IMR-90 (cell line): ENCODE results near the gene HAUS3. TPM values are rescaled to one million over a fixed set of nuclear protein-coding genes. Genes with fewer than 3 reads are reported as not detected.

ENCODE experiments used
- ATAC-seq: fragments of 200-7000 bp; cut with Tn5 transposase; 2 replicates; pipeline ENCODE4 v1.9.1; 2020; ENCODE audit warnings: low read depth, mild to moderate bottlenecking, moderate library complexity
- BruUV-seq: library from RNA; stranded (reverse); fragments of 400-500 nt; replicated peaks from 2 replicates; lab custom pipeline; 2021; lab: Mats Ljungman, UMichigan
- CTCF ChIA-PET: fragments of 300-600 bp; formaldehyde crosslinking; extraction: SDS; loops from one replicate; lab custom pipeline; 2021; ENCODE audit warnings: antibody characterized with exemption; lab: Yijun Ruan, JAX
- POLR2A ChIA-PET: fragments of 300-600 bp; sonication (Branson Sonifier 250); formaldehyde crosslinking; loops from one replicate; lab custom pipeline; 2022; ENCODE audit warnings: antibody characterized with exemption; ENCODE audit not compliant: unreplicated experiment; lab: Charles Lee
- DNase-seq: peaks from one replicate; pipeline ENCODE4 v3.0.0; 2013
- H2AFZ ChIP-seq: replicated peaks from 2 replicates; pipeline ENCODE3; 2013; ENCODE audit warnings: low read length, mild to moderate bottlenecking; ENCODE audit not compliant: poor library complexity
- H2AK5ac ChIP-seq: 2 replicates; pipeline ENCODE4 v1.6.1; 2013; ENCODE audit warnings: low read depth, low read length, inconsistent platforms
- H2AK9ac ChIP-seq: replicated peaks from 2 replicates; pipeline ENCODE3; 2013; ENCODE audit warnings: mild to moderate bottlenecking, low read depth, low read length, moderate library complexity; ENCODE audit not compliant: poor library complexity
- H2BK120ac ChIP-seq: 2 replicates; pipeline ENCODE4 v1.6.1; 2013; ENCODE audit warnings: low read depth, low read length, inconsistent platforms
- H2BK15ac ChIP-seq: 3 replicates; pipeline ENCODE4 v1.6.1; 2013; ENCODE audit warnings: low read depth, low read length, inconsistent platforms
- H2BK20ac ChIP-seq: 2 replicates; pipeline ENCODE4 v1.6.1; 2013; ENCODE audit warnings: low read depth, mild to moderate bottlenecking, inconsistent platforms, low read length, moderate library complexity
- H2BK5ac ChIP-seq: 2 replicates; pipeline ENCODE4 v1.6.1; 2013; ENCODE audit warnings: mild to moderate bottlenecking, low read depth, low read length, inconsistent platforms; ENCODE audit not compliant: poor library complexity, severe bottlenecking
- H3K14ac ChIP-seq: replicated peaks from 2 replicates; pipeline ENCODE4 v1.6.1; 2013; ENCODE audit warnings: low read depth, low read length, inconsistent platforms
- H3K18ac ChIP-seq: 2 replicates; pipeline ENCODE4 v1.6.1; 2013; ENCODE audit warnings: low read depth, low read length, control low read depth
- H3K23ac ChIP-seq: 2 replicates; pipeline ENCODE4 v1.6.1; 2013; ENCODE audit warnings: low read depth, low read length, inconsistent platforms
- H3K27ac ChIP-seq: 2 replicates; pipeline ENCODE4 v1.5.1; 2013; ENCODE audit warnings: mild to moderate bottlenecking, control low read depth, low read length; ENCODE audit not compliant: insufficient read depth
- H3K27me3 ChIP-seq: 2 replicates; pipeline ENCODE4 v1.6.1; 2013; ENCODE audit warnings: low read length; ENCODE audit not compliant: control insufficient read depth, insufficient read depth
- H3K36me3 ChIP-seq: 2 replicates; pipeline ENCODE4 v1.6.1; 2013; ENCODE audit warnings: low read length, mixed read lengths; ENCODE audit not compliant: control insufficient read depth, insufficient read depth
- H3K4ac ChIP-seq: 2 replicates; pipeline ENCODE4 v1.6.1; 2013; ENCODE audit warnings: low read depth, low read length, inconsistent platforms
- H3K4me1 ChIP-seq: 2 replicates; pipeline ENCODE4 v1.6.1; 2013; ENCODE audit warnings: low read length, mixed read lengths; ENCODE audit not compliant: control insufficient read depth, insufficient read depth
- H3K4me2 ChIP-seq: 2 replicates; pipeline ENCODE4 v1.6.1; 2013; ENCODE audit warnings: low read depth, mild to moderate bottlenecking, control low read depth, low read length, moderate library complexity
- H3K4me3 ChIP-seq: 2 replicates; pipeline ENCODE4 v1.5.1; 2013; ENCODE audit warnings: low read depth, mild to moderate bottlenecking, control low read depth, low read length, moderate library complexity; ENCODE audit not compliant: insufficient read depth
- H3K56ac ChIP-seq: 2 replicates; pipeline ENCODE4 v1.6.1; 2013; ENCODE audit warnings: low read length, inconsistent platforms; ENCODE audit not compliant: insufficient read depth; ENCODE audit errors: extremely low read depth
- H3K79me1 ChIP-seq, 2 experiments: 2 replicates each; pipeline ENCODE4 v1.6.1; 2013; ENCODE audit warnings: low read length in 2 of 2, inconsistent platforms in 1 of 2, low read depth in 1 of 2
- H3K9ac ChIP-seq: 2 replicates; pipeline ENCODE4 v1.6.1; 2013; ENCODE audit warnings: low read depth, low read length, control low read depth
- H3K9me1 ChIP-seq: 2 replicates; pipeline ENCODE4 v1.6.1; 2013; ENCODE audit warnings: low read length, inconsistent platforms; ENCODE audit not compliant: insufficient read depth
- H3K9me3 ChIP-seq: 2 replicates; pipeline ENCODE4 v1.6.1; 2013; ENCODE audit warnings: low read length; ENCODE audit not compliant: control insufficient read depth, insufficient read depth
- H4K20me1 ChIP-seq: 2 replicates; pipeline ENCODE4 v1.6.1; 2013; ENCODE audit warnings: low read length, inconsistent platforms; ENCODE audit not compliant: insufficient read depth
- H4K5ac ChIP-seq: 2 replicates; pipeline ENCODE4 v1.6.1; 2013; ENCODE audit warnings: mild to moderate bottlenecking, low read depth, low read length, control low read depth
- H4K8ac ChIP-seq, 2 experiments: 2 replicates each; pipeline ENCODE4 v1.6.1; 2013; ENCODE audit warnings: low read depth in 2 of 2, low read length in 2 of 2, control low read depth in 1 of 2, inconsistent platforms in 1 of 2
- H4K91ac ChIP-seq: 2 replicates; pipeline ENCODE4 v1.6.1; 2013; ENCODE audit warnings: low read depth, low read length, inconsistent platforms; ENCODE audit not compliant: insufficient read depth
- BHLHE40 ChIP-seq: fragments of 150-350 bp; IDR thresholded peaks from 2 replicates; pipeline ENCODE4 v1.6.1; 2016; ENCODE audit warnings: mild to moderate bottlenecking, low read depth, low read length
- CEBPB ChIP-seq: IDR thresholded peaks from 2 replicates; pipeline ENCODE4 v1.6.1; 2012; ENCODE audit warnings: low read depth, low read length, improper control_type of control experiment
- FOS ChIP-seq: fragments of 150-350 bp; IDR thresholded peaks from 2 replicates; pipeline ENCODE4 v1.6.1; 2016; ENCODE audit warnings: low read depth, low read length
- MXI1 ChIP-seq: IDR thresholded peaks from 2 replicates; pipeline ENCODE4 v1.6.1; 2012; ENCODE audit warnings: low read depth, mild to moderate bottlenecking, low read length, moderate library complexity, borderline replicate concordance
- NFE2L2 ChIP-seq: fragments of 150-350 bp; IDR thresholded peaks from 2 replicates; pipeline ENCODE4 v1.6.1; 2016; ENCODE audit warnings: low read depth, mild to moderate bottlenecking, low read length
- POLR2A ChIP-seq: IDR thresholded peaks from 2 replicates; pipeline ENCODE4 v1.6.1; 2012; ENCODE audit warnings: mild to moderate bottlenecking, low read depth, low read length
- RAD21 ChIP-seq: IDR thresholded peaks from 2 replicates; pipeline ENCODE4 v1.6.1; 2012; ENCODE audit warnings: low read length, improper control_type of control experiment
- RCOR1 ChIP-seq: IDR thresholded peaks from 2 replicates; pipeline ENCODE4 v1.6.1; 2012; ENCODE audit warnings: mild to moderate bottlenecking, low read length, improper control_type of control experiment; ENCODE audit not compliant: insufficient replicate concordance
- RFX5 ChIP-seq: IDR thresholded peaks from 2 replicates; pipeline ENCODE4 v1.8.0; 2012; ENCODE audit warnings: low read depth, mild to moderate bottlenecking, low read length, moderate library complexity
- SMC3 ChIP-seq: fragments of 150-350 bp; IDR thresholded peaks from 2 replicates; pipeline ENCODE4 v1.6.1; 2016; ENCODE audit warnings: low read depth, mild to moderate bottlenecking, antibody characterized with exemption, low read length, moderate library complexity
- WGBS, 2 experiments: methylation state at CpG; one replicate each; pipeline versions ENCODE4 v1.1.5 to v1.1.7; 2013; ENCODE audit warnings: missing lambda C conversion rate in 2 of 2; ENCODE audit not compliant: insufficient read length in 1 of 2; ENCODE audit errors: extremely low coverage in 2 of 2; 5-methylcytosine and 5-hydroxymethylcytosine counted together
- dilution Hi-C: fragments of 300-500 bp; cut with HindIII; formaldehyde crosslinking; loops from one replicate; pipeline ENCODE4 v1.14.3; 2018; ENCODE audit warnings: low sequenced_read_pairs; ENCODE audit not compliant: unreplicated experiment
- in situ Hi-C: fragments of 300-500 bp; cut with MboI; formaldehyde crosslinking; loops from 3 replicates; pipeline ENCODE4 v1.14.3; 2019; ENCODE audit warnings: low sequenced_read_pairs, inconsistent platforms, mixed read lengths
- intact Hi-C: fragments of 100-400 bp; cut with micrococcal nuclease; formaldehyde crosslinking; loops from 2 replicates; pipeline ENCODE4 v1.10.0; 2022
- polyA plus RNA-seq, 3 experiments: library from polyadenylated mRNA; depleted of rRNA; stranded (reverse); fragments of >200 nt; gene quantifications; 2 replicates each; pipeline ENCODE4 v1.2.3, GENCODE V29; 2012; ENCODE audit warnings: low replicate concordance in 1 of 3
- total RNA-seq: library from RNA; depleted of rRNA; stranded (reverse); fragments of >200 nt; gene quantifications from 2 replicates; pipeline ENCODE4 v1.2.3, GENCODE V29; 2012
- TF ChIP-seq, protein P1 (sequence below): fragments of 150-350 bp; IDR thresholded peaks from 2 replicates; pipeline ENCODE4 v1.6.1; 2017; ENCODE audit warnings: mild to moderate bottlenecking, antibody characterized with exemption, low read length, low read depth

Gene HAUS3
- total and polyA plus RNA-seq, 2 of the 4 experiments (the other 2 are of a cell fraction): 4.3 to 4.8 TPM

- peaks cover 3% of the 10 kb centered on the region; the same call in 1 of the 2 replicates for H3K4me1 ChIP-seq
- no peak overlapping the region for H2AK5ac ChIP-seq
- no peak overlapping the region for H4K8ac ChIP-seq
- no peaks in the 10 kb centered on the region for H3K9me3 ChIP-seq
- 90% methylated on average over 3 of the region's 6 CpGs; no CpG with 5 or more reads in 1 of the 2 experiments for WGBS, 2 experiments
- peaks cover 2% of the 10 kb centered on the region; the same call in 1 of the 2 replicates for H3K36me3 ChIP-seq
- H2BK20ac ChIP-seq: no peak overlapping the region
- H3K56ac ChIP-seq: no peak overlapping the region
- no peak overlapping the region for H2BK5ac ChIP-seq
- TF ChIP-seq RFX5 (no peak), RAD21 (no peak), POLR2A (no peak), MXI1 (no peak), FOS (no peak), BHLHE40 (no peak), CEBPB (no peak), NFE2L2 (no peak), SMC3 (no peak), RCOR1 (no peak)
- TF ChIP-seq, protein P1, sequence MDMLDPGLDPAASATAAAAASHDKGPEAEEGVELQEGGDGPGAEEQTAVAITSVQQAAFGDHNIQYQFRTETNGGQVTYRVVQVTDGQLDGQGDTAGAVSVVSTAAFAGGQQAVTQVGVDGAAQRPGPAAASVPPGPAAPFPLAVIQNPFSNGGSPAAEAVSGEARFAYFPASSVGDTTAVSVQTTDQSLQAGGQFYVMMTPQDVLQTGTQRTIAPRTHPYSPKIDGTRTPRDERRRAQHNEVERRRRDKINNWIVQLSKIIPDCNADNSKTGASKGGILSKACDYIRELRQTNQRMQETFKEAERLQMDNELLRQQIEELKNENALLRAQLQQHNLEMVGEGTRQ: no peak
- no peak overlapping the region for H3K23ac ChIP-seq
- no peak overlapping the region for H3K9ac ChIP-seq
- no peak overlapping the region for H3K27ac ChIP-seq
- dilution Hi-C loops (no loop called here), in situ Hi-C loops (no loop called here), intact Hi-C loops (no loop called here)
- peak overlapping the region; percentile 15 for H2AFZ ChIP-seq
- H3K27me3 ChIP-seq: peaks cover 2% of the 10 kb centered on the region; the same call in 1 of the 2 replicates
- no peaks in the 10 kb centered on the region for H3K9me1 ChIP-seq
- H3K14ac ChIP-seq: no peak overlapping the region
- BruUV-seq: no TSS peak
- no peak overlapping the region for H3K4me3 ChIP-seq
- no peak overlapping the region for H4K91ac ChIP-seq
- CTCF ChIA-PET: interaction anchor here (0.6 to 2.6 kb wide), 9 partner anchors 10 to 247 kb away, joined by 3 to 11 read pairs (median 3); no protein-coding TSS in a partner anchor
- POLR2A ChIA-PET: no interaction called here
- H3K79me1 ChIP-seq: no peaks in the 10 kb centered on the region
- no peak overlapping the region for H3K4ac ChIP-seq
- no peak overlapping the region for H2AK9ac ChIP-seq
- H3K18ac ChIP-seq: no peak overlapping the region
- H4K5ac ChIP-seq: no peak overlapping the region
- ATAC-seq: no peak
- H2BK15ac ChIP-seq: no peak overlapping the region
- H4K20me1 ChIP-seq: peaks cover 11% of the 10 kb centered on the region
- DNase-seq: no peak
- no peak overlapping the region for H2BK120ac ChIP-seq
- H3K4me2 ChIP-seq: no peak overlapping the region
Observed at GRCh38 chr4:2219233-2219760, 22.6 kb downstream of the HAUS3 start.
